HCT116 (cell line): Measurements from ENCODE around the gene KRT79. TPM values are rescaled to one million over a fixed set of nuclear protein-coding genes. Genes with fewer than 3 reads are reported as not detected.

Experiments used
- ATAC-seq: fragments of 200-7000 bp; cut with Tn5 transposase; 2 replicates; pipeline ENCODE4 v1.9.1; 2020; ENCODE audit warnings: mild to moderate bottlenecking, moderate library complexity
- BruUV-seq: library from RNA; stranded (reverse); fragments of 400-500 nt; replicated peaks from 2 replicates; lab custom pipeline; 2021; lab: Mats Ljungman, UMichigan
- CTCF ChIA-PET: fragments of 300-600 bp; sonication (Branson Sonifier 250); formaldehyde crosslinking; loops from one replicate; lab custom pipeline; 2021; ENCODE audit warnings: antibody characterized with exemption; lab: Charles Lee
- POLR2A ChIA-PET: fragments of 300-600, 350-600 bp; sonication (Branson Sonifier 250); formaldehyde crosslinking; loops from one replicate; lab custom pipeline; 2021; ENCODE audit warnings: antibody characterized with exemption; lab: Charles Lee
- RAD21 ChIA-PET, 2 experiments: fragments of 300-600 bp; sonication (Branson Sonifier 250); formaldehyde crosslinking; loops; one replicate each; lab custom pipeline; 2023; ENCODE audit warnings: low total read pairs in 2 of 2; ENCODE audit not compliant: uncharacterized antibody in 2 of 2, unreplicated experiment in 2 of 2, low non-redundant PET in 1 of 2; lab: Charles Lee
- DNase-seq: peaks from one replicate; pipeline ENCODE4 v3.0.0-alpha.2; 2010; ENCODE audit warnings: low read depth, low spot score
- H2AFZ ChIP-seq: fragments of 200-600 bp; shearing (Covaris generic), sonication (generic); 2 replicates; pipeline ENCODE4 v1.6.1; 2017; ENCODE audit warnings: low read depth, mixed run types, mixed read lengths, antibody characterized with exemption, low read length; ENCODE audit not compliant: poor library complexity, severe bottlenecking
- H3K27ac ChIP-seq: 2 replicates; pipeline ENCODE4 v1.5.1; 2012; ENCODE audit warnings: low read depth, low read length
- H3K27me3 ChIP-seq: fragments of 200-600 bp; sonication (generic); 2 replicates; pipeline ENCODE4 v1.6.1; 2016; ENCODE audit warnings: mixed run types, low read length, mixed read lengths; ENCODE audit not compliant: insufficient read depth
- H3K36me3 ChIP-seq, 2 experiments: fragments of 200-500 bp in 1 of 2; fragments of 200-600 bp in 1 of 2; sonication (Bioruptor generic) in 1 of 2; sonication (generic) in 1 of 2; 2 replicates each; pipeline versions ENCODE4 v1.5.1 to v1.6.1; 2014 to 2016; ENCODE audit warnings: low read length in 2 of 2, inconsistent platforms in 1 of 2, mixed read lengths in 1 of 2, mixed run types in 1 of 2; ENCODE audit not compliant: insufficient read depth in 2 of 2, control insufficient read depth in 1 of 2
- H3K4me1 ChIP-seq, 2 experiments: fragments of 200-600 bp in 1 of 2; sonication (generic) in 1 of 2; 2 replicates each; pipeline versions ENCODE4 v1.5.1 to v1.6.1; 2012 to 2017; ENCODE audit warnings: low read length in 2 of 2, inconsistent platforms in 1 of 2, mild to moderate bottlenecking in 1 of 2, mixed read lengths in 1 of 2, mixed run types in 1 of 2, moderate library complexity in 1 of 2; ENCODE audit not compliant: insufficient read depth in 2 of 2, control insufficient read depth in 1 of 2
- H3K4me2 ChIP-seq: fragments of 200-600 bp; sonication (generic); 2 replicates; pipeline ENCODE4 v1.6.1; 2017; ENCODE audit warnings: mixed run types, low read length, mixed read lengths
- H3K4me3 ChIP-seq, 2 experiments: fragments of 200-600 bp in 1 of 2; sonication (generic) in 1 of 2; replicated peaks in 1 of 2; 2 replicates each; pipeline ENCODE4 v1.5.1; 2011 to 2016; ENCODE audit warnings: low read length in 2 of 2, control low read depth in 1 of 2, low read depth in 1 of 2, mild to moderate bottlenecking in 1 of 2, mixed read lengths in 1 of 2, mixed run types in 1 of 2
- H3K79me2 ChIP-seq: fragments of 200-600 bp; sonication (generic); 2 replicates; pipeline ENCODE4 v1.6.1; 2017; ENCODE audit warnings: mild to moderate bottlenecking, mixed run types, low read length, moderate library complexity, mixed read lengths; ENCODE audit not compliant: insufficient read depth
- H3K9ac ChIP-seq: fragments of 200-600 bp; sonication (generic); 2 replicates; pipeline ENCODE4 v1.6.1; 2016; ENCODE audit warnings: low read length, mixed read lengths
- H3K9me2 ChIP-seq: fragments of 200-600 bp; sonication (generic), shearing (Covaris generic); 2 replicates; pipeline ENCODE4 v1.6.1; 2017; ENCODE audit warnings: mixed run types, mild to moderate bottlenecking, moderate library complexity; ENCODE audit not compliant: insufficient read depth
- H3K9me3 ChIP-seq, 2 experiments: fragments of 200-500 bp in 1 of 2; fragments of 200-600 bp in 1 of 2; sonication (Bioruptor generic) in 1 of 2; sonication (generic) in 1 of 2; 2 replicates each; pipeline ENCODE4 v1.6.1; 2014 to 2017; ENCODE audit warnings: low read length in 2 of 2, mixed read lengths in 2 of 2, inconsistent platforms in 1 of 2, low read depth in 1 of 2, mild to moderate bottlenecking in 1 of 2, mixed run types in 1 of 2, moderate library complexity in 1 of 2; ENCODE audit not compliant: control insufficient read depth in 1 of 2, insufficient read depth in 1 of 2
- H4K20me1 ChIP-seq: fragments of 200-600 bp; sonication (generic), shearing (Covaris generic); 2 replicates; pipeline ENCODE4 v1.6.1; 2017; ENCODE audit warnings: mixed run types, mild to moderate bottlenecking, moderate library complexity; ENCODE audit not compliant: insufficient read depth
- EGR1 ChIP-seq: IDR thresholded peaks from 2 replicates; pipeline ENCODE4 v1.6.1; 2012; ENCODE audit warnings: low read depth
- EZH2 ChIP-seq: fragments of 200-600 bp; sonication (generic); IDR thresholded peaks from 2 replicates; pipeline ENCODE4 v1.6.1; 2017; ENCODE audit warnings: antibody characterized with exemption, mixed run types
- FOSL1 ChIP-seq: IDR thresholded peaks from 2 replicates; pipeline ENCODE4 v1.6.1; 2012; ENCODE audit warnings: low read depth
- POLR2AphosphoS5 ChIP-seq: IDR thresholded peaks from 2 replicates; pipeline ENCODE4 v1.6.1; 2011; ENCODE audit warnings: mild to moderate bottlenecking, low read depth, low read length, moderate library complexity
- SRF ChIP-seq: IDR thresholded peaks from 2 replicates; pipeline ENCODE4 v1.6.1; 2012; ENCODE audit warnings: low read depth
- TCF7L2 ChIP-seq: IDR thresholded peaks from 2 replicates; pipeline ENCODE4 v1.7.0; 2011; ENCODE audit warnings: borderline replicate concordance, inconsistent platforms; ENCODE audit not compliant: insufficient read depth, insufficient read length; ENCODE audit errors: extremely low read depth
- ZFX ChIP-seq: fragments of 450-650 bp; IDR thresholded peaks from 2 replicates; pipeline ENCODE4 v1.6.1; 2017
- intact Hi-C: fragments of 100-400 bp; cut with micrococcal nuclease; formaldehyde crosslinking; loops from 2 replicates; pipeline ENCODE4 v1.10.0; 2022
- total RNA-seq: library from RNA; stranded (reverse); gene quantifications from one replicate; pipeline ENCODE4 v1.2.1, GENCODE V29; 2021; ENCODE audit not compliant: unreplicated experiment
- TF ChIP-seq, protein P1 (sequence below): IDR thresholded peaks from 2 replicates; pipeline ENCODE4 v1.6.1; 2012

Gene KRT79
- total RNA-seq, 1 experiment from 2014 or later: not detected

DNA sequence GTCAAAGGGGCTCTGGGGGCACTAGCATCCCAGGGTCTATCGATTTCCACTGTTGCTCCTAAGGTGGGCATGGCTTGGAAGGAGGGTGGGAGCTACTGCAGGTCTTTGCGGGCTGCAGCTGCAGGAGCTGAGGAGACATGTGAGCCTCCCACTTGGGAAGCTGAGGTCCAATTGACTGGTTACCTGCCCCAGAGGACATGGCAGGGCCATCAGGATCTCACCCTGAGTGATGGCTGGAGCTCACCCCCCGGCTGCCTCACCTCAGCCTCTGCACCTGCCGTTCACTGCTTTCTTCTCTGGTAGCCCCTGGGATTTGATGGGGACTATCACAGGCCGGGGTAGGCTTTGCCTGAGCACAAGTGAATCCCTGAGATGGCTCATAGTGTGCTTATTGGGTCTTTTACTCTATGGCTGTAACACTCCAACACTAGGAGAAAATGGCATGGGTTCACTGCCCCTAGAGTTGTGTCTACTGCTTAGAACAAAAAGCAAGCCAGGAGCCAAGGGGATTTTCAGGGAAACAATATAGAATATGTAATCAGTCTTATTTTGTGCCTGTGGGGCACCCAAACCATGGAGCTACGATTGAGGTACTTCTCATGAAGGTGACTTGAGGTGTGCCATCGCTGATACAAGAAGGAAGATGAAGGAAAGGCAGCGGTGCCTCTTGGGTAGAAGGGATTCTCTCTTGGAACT is 17.0 kb downstream of the KRT79 start:
- ATAC-seq (no peak), DNase-seq (no peak)
- intact Hi-C loops: no loop called here
- no TSS peak for BruUV-seq
- Histone ChIP-seq H4K20me1 (no peaks in the 10 kb centered on the region), H3K9me2 (no peaks in the 10 kb centered on the region), H3K4me3 (no peak overlapping the region), H3K4me2 (no peak overlapping the region), H3K79me2 (no peaks in the 10 kb centered on the region), H3K36me3 (no peaks in the 10 kb centered on the region), H3K27ac (no peak overlapping the region), H3K27me3 (0 out of 2 replicates have a peak, but pooled peaks cover 2% of the 10 kb centered on the region), H3K9me3 (no peaks in the 10 kb centered on the region), H3K9ac (no peak overlapping the region), H3K4me1 (peaks cover 0 to 4% of the 10 kb centered on the region in 2 experiments; a peak in 2 of 4 replicates), H2AFZ (no peak overlapping the region)
- RAD21 ChIA-PET: no interaction called here
- CTCF ChIA-PET: no interaction called here
- TF ChIP-seq, protein P1, sequence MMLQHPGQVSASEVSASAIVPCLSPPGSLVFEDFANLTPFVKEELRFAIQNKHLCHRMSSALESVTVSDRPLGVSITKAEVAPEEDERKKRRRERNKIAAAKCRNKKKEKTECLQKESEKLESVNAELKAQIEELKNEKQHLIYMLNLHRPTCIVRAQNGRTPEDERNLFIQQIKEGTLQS: no peak
- no peak for TF ChIP-seq EZH2
- TF ChIP-seq POLR2AphosphoS5: no peak
- no peak for TF ChIP-seq SRF
- POLR2A ChIA-PET: no interaction called here

DNA sequence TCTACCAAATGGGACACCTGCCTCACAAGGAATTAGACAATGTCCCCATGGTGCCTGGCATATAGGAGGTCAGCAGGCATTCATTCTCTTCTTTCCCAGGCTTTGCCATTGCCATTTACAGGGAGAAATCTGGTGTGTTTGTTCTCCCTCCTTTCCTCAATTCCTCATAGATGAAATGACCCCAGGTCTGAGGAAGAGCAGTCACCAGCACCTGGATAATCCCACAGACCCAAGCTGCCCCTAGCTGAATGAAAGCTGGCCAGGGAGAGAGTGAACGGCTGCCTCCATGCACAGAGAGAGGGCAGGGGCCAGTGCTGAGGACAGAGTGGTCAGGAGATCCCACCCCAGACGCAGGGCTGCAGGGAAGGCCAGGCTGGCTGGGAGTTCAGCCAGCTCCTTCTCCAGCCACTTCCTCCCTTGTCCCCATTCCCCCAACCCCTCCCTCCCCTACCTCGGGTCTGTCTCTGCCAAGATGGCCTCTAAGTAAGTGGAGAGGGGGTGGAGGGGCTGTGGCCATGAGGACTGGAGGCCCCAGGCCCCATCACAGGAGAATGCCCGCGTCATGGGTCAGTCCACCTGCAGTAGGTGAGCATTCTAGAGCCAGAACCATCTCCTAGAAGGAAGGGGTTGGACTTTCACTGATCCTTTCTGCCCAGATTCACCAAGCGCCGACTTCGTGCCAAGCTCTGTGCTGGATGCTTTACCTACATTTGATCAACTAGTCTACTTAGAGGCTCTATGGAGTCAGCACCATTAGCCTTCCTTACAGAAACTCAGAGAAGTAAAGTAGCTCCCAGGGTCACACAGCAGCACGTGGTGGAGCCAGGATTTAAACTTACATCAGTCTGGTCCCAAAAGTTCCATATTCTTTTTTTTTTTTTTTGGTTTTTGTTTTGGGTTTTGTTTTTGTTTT is 18.2 kb downstream of the KRT79 start:
- Histone ChIP-seq H3K36me3 (no peaks in the 10 kb centered on the region), H3K27me3 (0 out of 2 replicates have a peak, but pooled peaks cover 2% of the 10 kb centered on the region), H3K9ac (no peak overlapping the region), H3K4me3 (no peak overlapping the region), H3K4me1 (no peaks in the 10 kb centered on the region), H3K9me3 (no peaks in the 10 kb centered on the region), H2AFZ (no peak overlapping the region), H4K20me1 (no peaks in the 10 kb centered on the region), H3K4me2 (no peak overlapping the region), H3K9me2 (no peaks in the 10 kb centered on the region), H3K79me2 (no peaks in the 10 kb centered on the region), H3K27ac (no peak overlapping the region)
- ATAC-seq (no peak), DNase-seq (no peak)
- no TSS peak for BruUV-seq
- POLR2A ChIA-PET: no interaction called here
- intact Hi-C loops: no loop called here
- RAD21 ChIA-PET: no interaction called here
- CTCF ChIA-PET: no interaction called here
- TF ChIP-seq TCF7L2: no peak
- TF ChIP-seq FOSL1: no peak
- TF ChIP-seq ZFX: no peak
- no peak for TF ChIP-seq EGR1
- TF ChIP-seq POLR2AphosphoS5: no peak
